ENCODE measurements around the gene NUP210L.
"Not testable (repeated sequence)": the region's sequence is repeated elsewhere in the genome, so short reads cannot be mapped to it uniquely, and the experiment has no call there.

- TF ChIP-seq, protein P1, sequence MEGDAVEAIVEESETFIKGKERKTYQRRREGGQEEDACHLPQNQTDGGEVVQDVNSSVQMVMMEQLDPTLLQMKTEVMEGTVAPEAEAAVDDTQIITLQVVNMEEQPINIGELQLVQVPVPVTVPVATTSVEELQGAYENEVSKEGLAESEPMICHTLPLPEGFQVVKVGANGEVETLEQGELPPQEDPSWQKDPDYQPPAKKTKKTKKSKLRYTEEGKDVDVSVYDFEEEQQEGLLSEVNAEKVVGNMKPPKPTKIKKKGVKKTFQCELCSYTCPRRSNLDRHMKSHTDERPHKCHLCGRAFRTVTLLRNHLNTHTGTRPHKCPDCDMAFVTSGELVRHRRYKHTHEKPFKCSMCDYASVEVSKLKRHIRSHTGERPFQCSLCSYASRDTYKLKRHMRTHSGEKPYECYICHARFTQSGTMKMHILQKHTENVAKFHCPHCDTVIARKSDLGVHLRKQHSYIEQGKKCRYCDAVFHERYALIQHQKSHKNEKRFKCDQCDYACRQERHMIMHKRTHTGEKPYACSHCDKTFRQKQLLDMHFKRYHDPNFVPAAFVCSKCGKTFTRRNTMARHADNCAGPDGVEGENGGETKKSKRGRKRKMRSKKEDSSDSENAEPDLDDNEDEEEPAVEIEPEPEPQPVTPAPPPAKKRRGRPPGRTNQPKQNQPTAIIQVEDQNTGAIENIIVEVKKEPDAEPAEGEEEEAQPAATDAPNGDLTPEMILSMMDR (IDR thresholded peaks at IDR 0.05): not testable (repeated sequence)
- not testable (repeated sequence) for TF ChIP-seq POLR2AphosphoS5 (IDR thresholded peaks at IDR 0.05)
These were observed 175.8 kb downstream of the NUP210L start for GRCh38 chr1:153979091-153979490.

Data from sigmoid colon (tissue), 4 donors.